SIG-M5 treated with dmso at 0.1 percent for 504 hours (cell line): Measurements from ENCODE around the gene PAM.

ENCODE experiments used
- DNase-seq: peaks from one replicate; lab custom pipeline; 2025; ENCODE audit not compliant: unreplicated experiment; lab: John Stamatoyannopoulos, UW

Gene PAM

DNA sequence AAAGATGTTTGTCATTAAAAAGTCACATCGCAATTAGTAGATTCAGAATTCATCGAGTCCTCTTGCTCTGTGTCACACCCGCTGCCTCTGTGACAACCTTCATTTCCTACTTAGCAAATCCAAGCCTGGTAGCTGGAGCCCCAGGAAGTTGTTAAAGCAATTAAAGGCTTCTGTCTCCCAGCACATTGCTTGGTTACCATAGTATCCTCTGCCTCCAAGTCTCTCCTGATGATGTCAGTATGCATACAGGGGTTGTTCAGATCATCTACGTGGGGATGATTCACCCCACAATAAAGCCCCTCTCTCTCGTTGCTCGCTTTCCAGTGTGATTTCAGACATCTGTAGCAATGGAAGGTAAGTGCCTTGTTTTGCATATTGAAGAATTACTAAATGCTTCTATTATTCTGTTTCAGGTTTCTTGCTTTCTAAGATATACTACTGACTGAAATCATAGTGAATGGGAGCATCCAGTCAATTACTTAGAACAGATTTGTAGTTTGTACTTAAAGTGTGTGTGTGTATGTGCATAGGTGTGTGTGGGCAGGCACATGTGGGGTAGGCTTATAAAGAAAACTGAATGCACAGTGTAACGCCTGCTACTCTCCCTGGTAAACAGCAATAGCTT lies 52.9 kb downstream of the PAM start:
- DNase-seq, result no peak

DNA sequence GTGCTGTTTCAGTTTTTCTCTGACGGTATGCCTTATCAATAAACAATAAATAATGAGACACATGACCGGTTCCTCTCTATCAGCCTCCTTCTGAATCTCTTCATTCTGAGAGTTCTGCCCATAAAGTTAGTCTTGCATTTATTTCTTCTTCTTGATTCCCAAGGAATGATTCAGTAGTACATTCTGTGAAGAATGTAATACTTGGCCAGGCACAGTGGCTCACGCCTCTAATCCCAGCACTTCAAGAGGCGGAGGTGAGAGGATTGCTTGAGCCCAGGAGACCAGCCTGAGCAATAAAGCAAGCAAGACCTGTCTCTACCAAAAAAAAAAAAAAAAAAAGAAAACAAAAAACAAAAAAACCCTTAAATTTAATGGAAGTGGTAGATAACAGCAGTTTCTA lies 53.9 kb downstream of the PAM start:
- no peak for DNase-seq

DNA sequence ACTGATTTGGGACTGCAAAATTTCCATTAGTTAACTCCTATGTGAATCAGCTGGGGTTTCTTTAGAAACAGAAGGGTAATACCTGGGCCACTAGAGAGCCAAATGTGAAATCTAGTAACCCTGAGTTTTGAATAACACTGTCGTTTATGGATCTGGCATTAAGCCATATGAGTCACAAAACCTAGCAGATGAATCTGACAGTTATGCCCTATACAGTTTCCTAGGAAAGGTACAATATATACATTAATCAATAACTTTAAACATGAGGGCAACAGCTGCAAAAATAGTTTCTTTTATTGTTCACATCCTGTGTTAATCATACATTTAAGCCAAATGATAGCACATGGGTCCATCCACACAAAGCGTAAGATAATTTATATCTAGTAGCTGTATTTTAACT lies 56.9 kb downstream of the PAM start:
- no peak for DNase-seq

- DNase-seq, result no peak
Measured at GRCh38 chr5:102813740-102814139, 58.6 kb downstream of the PAM start.

DNA sequence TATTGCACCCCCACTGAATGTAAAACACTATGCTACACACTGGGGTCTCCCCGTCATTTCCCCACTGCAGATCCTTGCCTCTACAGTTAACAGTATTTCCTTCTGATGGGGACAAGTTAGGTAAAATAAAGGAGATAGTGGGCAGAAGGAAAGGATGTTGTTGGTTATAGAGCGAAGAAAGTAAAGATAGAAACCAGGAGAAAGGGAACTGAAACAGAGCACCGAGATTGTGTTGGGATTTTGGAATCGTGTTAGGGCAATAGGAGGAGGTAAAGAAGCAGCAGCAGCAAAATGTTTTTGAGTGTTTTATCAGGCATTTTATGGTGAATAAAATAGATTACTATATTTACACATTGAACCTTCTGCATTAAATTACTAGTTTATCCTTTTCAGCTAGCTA lies 60.0 kb downstream of the PAM start:
- no peak for DNase-seq

DNA sequence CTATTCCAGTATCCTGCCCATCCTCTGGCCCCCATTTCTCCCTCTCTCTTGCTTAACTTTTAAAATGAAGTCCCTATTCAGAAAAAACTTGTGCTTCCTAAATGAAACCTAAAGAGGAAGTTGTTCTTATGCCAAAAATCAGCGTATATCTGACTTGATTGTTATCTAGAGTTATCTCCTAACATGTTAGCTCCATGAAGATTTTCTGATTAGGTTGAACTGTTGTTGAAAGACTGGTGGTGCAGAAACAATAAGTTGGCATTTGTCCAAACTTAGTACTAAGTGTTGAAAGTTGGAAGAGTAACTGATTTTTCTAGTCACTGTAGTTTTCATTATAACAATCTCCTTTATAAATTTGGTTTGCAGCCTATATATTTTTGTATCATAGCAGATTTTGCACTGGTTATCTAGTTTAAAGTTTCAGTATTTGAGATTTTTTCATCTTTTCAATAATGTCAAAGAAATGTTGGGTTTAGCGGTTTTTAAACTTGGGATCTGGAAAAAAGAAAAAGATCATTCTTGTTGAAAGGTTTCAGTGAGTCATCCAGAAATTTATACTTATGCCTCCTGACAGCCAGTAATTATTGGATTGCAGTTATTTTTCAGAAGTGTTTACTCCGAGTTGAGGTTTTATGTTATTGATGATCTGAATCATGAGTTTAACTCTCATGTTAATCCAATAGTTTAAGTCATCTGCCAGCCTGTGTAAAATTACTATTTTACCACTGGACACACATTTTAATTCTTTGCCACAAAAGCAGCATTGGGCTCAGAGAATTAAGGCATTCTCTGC lies 60.6 kb downstream of the PAM start:
- peak; percentile 80 for DNase-seq

- no peak for DNase-seq
Measured at GRCh38 chr5:102818345-102818744, 63.2 kb downstream of the PAM start.

DNA sequence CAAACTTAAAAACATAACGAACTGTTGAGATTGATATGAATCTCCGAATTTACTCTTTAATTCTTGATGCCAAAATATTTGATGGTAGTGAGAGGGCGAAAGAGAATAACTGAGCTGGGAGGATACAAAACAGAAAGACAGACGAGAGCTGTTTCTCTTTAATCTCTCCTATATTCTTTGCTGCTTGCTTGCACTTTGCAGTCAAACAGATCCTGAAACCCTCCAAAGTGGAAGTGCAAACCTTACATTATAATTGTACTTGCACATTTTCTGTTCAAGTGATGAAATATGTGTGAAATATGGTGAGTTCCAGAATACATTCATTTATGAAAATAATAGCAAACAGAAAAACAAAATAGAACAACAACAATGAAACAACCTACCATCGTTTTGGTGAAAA lies 63.8 kb downstream of the PAM start:
- DNase-seq, result no peak

GRCh38 chr5:102819634-102820033 lies 64.5 kb downstream of the PAM start:
- no peak for DNase-seq

- no peak for DNase-seq
Measured at GRCh38 chr5:102823441-102823874, 68.4 kb downstream of the PAM start.

DNA sequence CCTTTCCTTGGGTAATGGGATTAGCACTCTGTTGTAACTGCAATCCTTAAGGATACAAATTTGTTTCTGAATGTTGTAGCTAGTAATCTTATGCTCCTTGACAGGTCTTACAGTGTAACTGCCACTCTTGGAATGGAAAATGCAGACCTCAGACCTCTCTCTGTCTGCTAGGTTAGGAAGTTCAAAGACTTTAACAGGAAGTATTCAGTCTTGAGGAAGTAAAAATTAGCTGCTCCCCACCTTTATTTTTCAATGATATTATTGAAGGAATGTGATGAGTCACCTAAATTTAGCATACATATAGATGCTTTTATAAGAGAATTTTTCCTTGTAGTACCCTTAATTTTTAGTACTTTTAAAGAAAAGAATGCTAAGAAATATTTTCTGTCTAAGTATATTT lies 71.5 kb downstream of the PAM start:
- no peak for DNase-seq

GRCh38 chr5:102830241-102830640 lies 75.1 kb downstream of the PAM start:
- DNase-seq, result no peak

DNA sequence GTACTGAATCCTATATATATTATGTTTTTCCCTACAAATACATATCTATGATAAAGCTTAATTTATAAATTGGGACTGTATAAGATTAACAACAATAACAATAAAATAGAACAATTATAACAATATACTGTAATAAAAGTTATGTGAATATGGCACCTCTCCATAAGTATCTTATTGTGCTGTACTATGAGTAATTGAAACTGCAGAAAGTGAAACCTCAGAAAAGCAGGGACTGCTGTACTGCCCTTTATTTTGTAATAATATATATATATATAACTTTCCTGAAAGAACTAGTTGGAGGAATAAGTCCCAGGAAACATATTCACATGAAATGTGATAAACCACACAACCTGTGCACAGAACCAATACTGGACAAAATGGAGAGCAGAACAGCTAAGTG lies 77.3 kb downstream of the PAM start:
- DNase-seq, result no peak

GRCh38 chr5:102833146-102833545 lies 78.0 kb downstream of the PAM start:
- DNase-seq, result no peak

- DNase-seq, result no peak
Measured at GRCh38 chr5:102834438-102834964, 79.4 kb downstream of the PAM start.

DNA sequence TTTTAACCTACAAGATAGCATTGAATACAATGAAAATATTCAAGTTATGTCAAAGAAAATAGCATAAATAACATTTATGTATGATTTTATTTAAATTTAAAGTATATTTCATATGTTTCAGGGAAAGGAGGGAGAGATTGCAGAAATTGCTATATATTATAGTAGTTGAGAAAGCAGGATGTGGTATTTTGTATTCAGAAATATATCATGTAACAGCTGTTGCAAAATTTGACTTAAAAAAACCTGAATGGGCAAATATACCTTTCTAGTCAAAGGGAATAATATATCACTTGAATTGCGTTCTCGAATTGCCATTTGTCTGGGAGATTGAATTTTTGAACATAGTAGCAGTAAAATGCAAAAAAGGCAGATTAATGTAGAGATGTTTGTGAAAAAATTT lies 80.6 kb downstream of the PAM start:
- DNase-seq, result no peak

DNA sequence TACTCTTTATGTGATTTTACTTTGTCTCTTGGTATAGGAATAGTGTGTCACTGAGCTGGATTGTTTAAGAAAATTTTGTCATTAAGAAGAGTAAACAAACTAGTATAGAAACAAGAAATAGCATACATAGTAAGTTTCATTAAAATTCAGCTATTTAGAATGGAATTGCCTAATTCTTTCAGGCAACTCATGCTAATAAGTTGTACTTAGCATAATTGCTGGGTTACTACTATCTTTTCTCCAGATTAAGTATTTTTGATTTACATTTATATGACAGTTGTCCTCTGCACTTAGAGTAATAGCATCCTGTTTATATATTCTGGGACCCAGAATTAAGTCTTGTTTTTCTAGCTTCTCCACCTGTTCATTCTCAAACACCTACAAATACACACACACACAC lies 85.9 kb downstream of the PAM start:
- DNase-seq, result no peak

DNA sequence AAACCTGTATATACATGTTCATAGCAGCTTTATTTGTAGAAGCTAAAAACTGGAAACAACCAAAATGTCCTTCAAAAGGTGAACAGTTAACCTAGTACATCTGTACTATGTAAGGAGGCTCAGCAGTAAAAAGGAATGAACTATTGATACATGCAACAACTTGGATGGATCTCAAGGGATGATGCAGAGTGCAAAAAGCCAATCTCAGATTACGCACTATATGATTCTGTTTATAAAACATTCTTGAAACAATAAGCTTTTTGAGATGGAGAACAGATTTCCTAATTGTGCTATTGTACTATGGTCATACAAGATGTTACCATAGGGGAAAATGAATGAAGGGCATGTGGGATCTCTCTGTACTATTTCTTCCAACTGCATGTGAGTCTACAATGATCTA lies 88.9 kb downstream of the PAM start:
- no peak for DNase-seq

DNA sequence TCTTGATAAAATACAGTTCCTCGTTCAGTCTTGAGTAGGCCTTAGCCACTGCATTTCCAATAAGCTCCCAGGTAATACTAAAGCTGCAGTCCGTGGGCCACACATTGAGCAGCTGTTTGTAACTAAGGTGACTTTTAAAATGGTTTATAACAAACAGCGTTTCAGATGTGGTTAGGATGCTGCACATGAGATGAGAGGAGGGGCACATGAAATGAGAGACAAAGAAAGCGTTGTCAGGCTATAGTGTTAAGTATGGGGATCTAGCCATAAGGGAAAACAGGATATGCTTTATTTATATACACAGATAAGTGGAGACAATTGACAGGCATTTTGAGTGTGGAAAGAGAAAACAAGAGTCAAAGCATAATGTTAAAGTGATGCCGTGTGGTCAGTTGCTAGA lies 89.9 kb downstream of the PAM start:
- DNase-seq, result no peak

DNA sequence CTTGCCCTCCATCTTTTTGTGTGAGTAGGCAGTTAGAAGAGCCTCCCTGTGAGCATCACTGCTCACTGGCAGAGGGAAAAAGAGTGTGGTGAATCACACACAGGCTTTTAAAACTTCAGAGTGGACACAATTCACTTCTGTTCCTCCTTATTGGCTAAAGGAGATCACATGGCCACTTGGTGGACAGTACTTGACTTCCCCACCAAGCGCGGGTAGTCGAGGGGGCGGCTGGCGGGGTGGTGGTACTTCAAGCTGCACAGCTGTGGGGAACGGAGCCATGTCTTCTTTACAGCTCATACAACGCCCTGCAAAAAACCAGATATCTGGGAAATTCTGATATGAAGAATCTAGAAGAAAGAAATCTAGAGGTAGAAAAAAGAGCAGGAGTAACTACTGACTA lies 95.4 kb downstream of the PAM start:
- DNase-seq, result no peak

- DNase-seq, result no peak
Measured at GRCh38 chr5:102853680-102854079, 98.6 kb downstream of the PAM start.

DNA sequence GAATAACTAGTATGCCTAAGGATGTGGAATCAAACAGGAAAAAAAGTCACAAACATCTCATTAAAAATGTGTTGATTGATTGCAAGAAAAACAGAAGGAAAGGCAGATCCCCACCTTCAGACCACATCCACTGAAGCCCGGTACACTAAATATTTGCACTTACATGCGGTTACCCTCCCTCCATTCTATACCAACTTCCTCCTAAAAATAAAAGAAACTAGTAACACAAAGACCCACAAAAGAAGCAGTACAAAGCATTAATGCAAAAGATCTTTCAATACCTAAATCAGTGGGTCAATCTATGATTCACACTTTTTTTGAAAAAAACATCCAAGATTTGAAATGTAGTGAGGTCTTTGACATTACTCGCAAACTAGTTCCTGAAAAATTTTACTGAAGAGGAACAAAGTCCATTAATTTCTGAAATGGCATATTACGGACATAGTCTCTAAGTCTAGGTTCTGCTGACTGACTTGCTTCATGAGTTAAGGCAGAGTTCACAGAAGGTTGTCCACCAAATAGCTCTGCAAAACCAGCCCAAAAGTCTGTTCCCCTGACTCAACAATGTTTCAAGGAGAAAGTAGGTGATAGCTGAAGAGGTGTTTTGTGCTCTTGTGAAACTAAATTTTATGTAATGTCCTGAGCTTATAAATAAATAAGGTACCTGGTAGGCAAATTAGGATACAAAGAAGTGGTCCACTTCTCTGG lies 100.7 kb downstream of the PAM start:
- DNase-seq, result peak; percentile 26
